ENCODE measurements around the gene EHD4.
A peak's percentile ranks its signal among the peaks of the same experiment; 100 is the strongest.

EHD4 gene

GRCh38 chr15:41948490-41948889 lies 23.9 kb downstream of the EHD4 start:
- POLR2A ChIA-PET: interaction anchor here (0.6 kb wide), 1 partner anchor 15 kb away, joined by 3 read pairs; no protein-coding TSS in a partner anchor

GRCh38 chr15:41946970-41947369 lies 25.4 kb downstream of the EHD4 start:
- no peak for TF ChIP-seq CTCF (IDR thresholded peaks at IDR 0.05; ENCODE audit: insufficient read depth, low read length, missing control alignments)
- H3K4me3 ChIP-seq (ENCODE audit: low read depth, low read length): no peak overlapping the region
- no peak for DNase-seq (ENCODE audit: low read depth, low spot score)
- POLR2A ChIA-PET: interaction anchor here (0.6 kb wide), 1 partner anchor 180 kb away, joined by 3 read pairs; no protein-coding TSS in a partner anchor
- CTCF ChIA-PET: no interaction called here

More at GRCh38 chr15:41948490-41948889, 23.9 kb downstream of the EHD4 start:
- no peak for DNase-seq (ENCODE audit: low read depth, low spot score)
- CTCF ChIA-PET: interaction anchor here (1.2 to 1.6 kb wide), 2 partner anchors 12 to 137 kb away, joined by 3 to 5 read pairs; no protein-coding TSS in a partner anchor
- TF ChIP-seq CTCF (IDR thresholded peaks at IDR 0.05; ENCODE audit: insufficient read depth, low read length, missing control alignments): no peak
- no peak overlapping the region for H3K4me3 ChIP-seq (ENCODE audit: low read depth, low read length)

GRCh38 chr15:41945731-41946130 lies 26.6 kb downstream of the EHD4 start:
- POLR2A ChIA-PET: no interaction called here
- no peak overlapping the region for H3K4me3 ChIP-seq (ENCODE audit: low read depth, low read length)
- CTCF ChIA-PET: no interaction called here
- no peak for DNase-seq (ENCODE audit: low read depth, low spot score)
- no peak for TF ChIP-seq CTCF (IDR thresholded peaks at IDR 0.05; ENCODE audit: insufficient read depth, low read length, missing control alignments)

GRCh38 chr15:41945221-41945620 lies 27.1 kb downstream of the EHD4 start:
- DNase-seq (ENCODE audit: low read depth, low spot score): no peak
- POLR2A ChIA-PET: no interaction called here
- no peak overlapping the region for H3K4me3 ChIP-seq (ENCODE audit: low read depth, low read length)
- TF ChIP-seq CTCF (IDR thresholded peaks at IDR 0.05; ENCODE audit: insufficient read depth, low read length, missing control alignments): no peak
- CTCF ChIA-PET: no interaction called here

- CTCF ChIA-PET: interaction anchor here (1.6 kb wide), 1 partner anchor 8 kb away, joined by 5 read pairs; no protein-coding TSS in a partner anchor
- no peak for TF ChIP-seq CTCF (IDR thresholded peaks at IDR 0.05; ENCODE audit: insufficient read depth, low read length, missing control alignments)
- peak overlapping the region; percentile 7; the same call in 1 of the 2 replicates for H3K4me3 ChIP-seq (ENCODE audit: low read depth, low read length)
- POLR2A ChIA-PET: no interaction called here
- peak; percentile 63 for DNase-seq (ENCODE audit: low read depth, low spot score)
These were observed 27.9 kb downstream of the EHD4 start for GRCh38 chr15:41944313-41944940.

- CTCF ChIA-PET: interaction anchor here (0.8 to 1.6 kb wide), 4 partner anchors 8 to 107 kb away, joined by 3 to 5 read pairs (median 4); no protein-coding TSS in a partner anchor
- POLR2A ChIA-PET: no interaction called here
- TF ChIP-seq CTCF (IDR thresholded peaks at IDR 0.05; ENCODE audit: insufficient read depth, low read length, missing control alignments): no peak
- DNase-seq (ENCODE audit: low read depth, low spot score): no peak
- H3K4me3 ChIP-seq (ENCODE audit: low read depth, low read length): peak overlapping the region; percentile 7; the same call in 1 of the 2 replicates
These were observed 28.6 kb downstream of the EHD4 start for GRCh38 chr15:41943543-41944312.
